IMR-90 (cell line): ENCODE results near the gene AKAP8L. TPM values are rescaled to one million over a fixed set of nuclear protein-coding genes. Genes with fewer than 3 reads are reported as not detected.

ENCODE experiments used
- ATAC-seq: fragments of 200-7000 bp; cut with Tn5 transposase; 2 replicates; pipeline ENCODE4 v1.9.1; 2020; ENCODE audit warnings: low read depth, mild to moderate bottlenecking, moderate library complexity
- BruUV-seq: library from RNA; stranded (reverse); fragments of 400-500 nt; replicated peaks from 2 replicates; lab custom pipeline; 2021; lab: Mats Ljungman, UMichigan
- CTCF ChIA-PET: fragments of 300-600 bp; formaldehyde crosslinking; extraction: SDS; loops from one replicate; lab custom pipeline; 2021; ENCODE audit warnings: antibody characterized with exemption; lab: Yijun Ruan, JAX
- POLR2A ChIA-PET: fragments of 300-600 bp; sonication (Branson Sonifier 250); formaldehyde crosslinking; loops from one replicate; lab custom pipeline; 2022; ENCODE audit warnings: antibody characterized with exemption; ENCODE audit not compliant: unreplicated experiment; lab: Charles Lee
- DNase-seq: peaks from one replicate; pipeline ENCODE4 v3.0.0; 2013
- H2AFZ ChIP-seq: replicated peaks from 2 replicates; pipeline ENCODE3; 2013; ENCODE audit warnings: low read length, mild to moderate bottlenecking; ENCODE audit not compliant: poor library complexity
- H2AK5ac ChIP-seq: 2 replicates; pipeline ENCODE4 v1.6.1; 2013; ENCODE audit warnings: low read depth, low read length, inconsistent platforms
- H2AK9ac ChIP-seq: replicated peaks from 2 replicates; pipeline ENCODE3; 2013; ENCODE audit warnings: mild to moderate bottlenecking, low read depth, low read length, moderate library complexity; ENCODE audit not compliant: poor library complexity
- H2BK120ac ChIP-seq: 2 replicates; pipeline ENCODE4 v1.6.1; 2013; ENCODE audit warnings: low read depth, low read length, inconsistent platforms
- H2BK15ac ChIP-seq: 3 replicates; pipeline ENCODE4 v1.6.1; 2013; ENCODE audit warnings: low read depth, low read length, inconsistent platforms
- H2BK20ac ChIP-seq: 2 replicates; pipeline ENCODE4 v1.6.1; 2013; ENCODE audit warnings: low read depth, mild to moderate bottlenecking, inconsistent platforms, low read length, moderate library complexity
- H2BK5ac ChIP-seq: 2 replicates; pipeline ENCODE4 v1.6.1; 2013; ENCODE audit warnings: mild to moderate bottlenecking, low read depth, low read length, inconsistent platforms; ENCODE audit not compliant: poor library complexity, severe bottlenecking
- H3K14ac ChIP-seq: replicated peaks from 2 replicates; pipeline ENCODE4 v1.6.1; 2013; ENCODE audit warnings: low read depth, low read length, inconsistent platforms
- H3K18ac ChIP-seq: 2 replicates; pipeline ENCODE4 v1.6.1; 2013; ENCODE audit warnings: low read depth, low read length, control low read depth
- H3K23ac ChIP-seq: 2 replicates; pipeline ENCODE4 v1.6.1; 2013; ENCODE audit warnings: low read depth, low read length, inconsistent platforms
- H3K27ac ChIP-seq: 2 replicates; pipeline ENCODE4 v1.5.1; 2013; ENCODE audit warnings: mild to moderate bottlenecking, control low read depth, low read length; ENCODE audit not compliant: insufficient read depth
- H3K27me3 ChIP-seq: 2 replicates; pipeline ENCODE4 v1.6.1; 2013; ENCODE audit warnings: low read length; ENCODE audit not compliant: control insufficient read depth, insufficient read depth
- H3K36me3 ChIP-seq: 2 replicates; pipeline ENCODE4 v1.6.1; 2013; ENCODE audit warnings: low read length, mixed read lengths; ENCODE audit not compliant: control insufficient read depth, insufficient read depth
- H3K4ac ChIP-seq: 2 replicates; pipeline ENCODE4 v1.6.1; 2013; ENCODE audit warnings: low read depth, low read length, inconsistent platforms
- H3K4me1 ChIP-seq: 2 replicates; pipeline ENCODE4 v1.6.1; 2013; ENCODE audit warnings: low read length, mixed read lengths; ENCODE audit not compliant: control insufficient read depth, insufficient read depth
- H3K4me2 ChIP-seq: 2 replicates; pipeline ENCODE4 v1.6.1; 2013; ENCODE audit warnings: low read depth, mild to moderate bottlenecking, control low read depth, low read length, moderate library complexity
- H3K4me3 ChIP-seq: 2 replicates; pipeline ENCODE4 v1.5.1; 2013; ENCODE audit warnings: low read depth, mild to moderate bottlenecking, control low read depth, low read length, moderate library complexity; ENCODE audit not compliant: insufficient read depth
- H3K56ac ChIP-seq: 2 replicates; pipeline ENCODE4 v1.6.1; 2013; ENCODE audit warnings: low read length, inconsistent platforms; ENCODE audit not compliant: insufficient read depth; ENCODE audit errors: extremely low read depth
- H3K79me1 ChIP-seq, 2 experiments: 2 replicates each; pipeline ENCODE4 v1.6.1; 2013; ENCODE audit warnings: low read length in 2 of 2, inconsistent platforms in 1 of 2, low read depth in 1 of 2
- H3K9ac ChIP-seq: 2 replicates; pipeline ENCODE4 v1.6.1; 2013; ENCODE audit warnings: low read depth, low read length, control low read depth
- H3K9me1 ChIP-seq: 2 replicates; pipeline ENCODE4 v1.6.1; 2013; ENCODE audit warnings: low read length, inconsistent platforms; ENCODE audit not compliant: insufficient read depth
- H3K9me3 ChIP-seq: 2 replicates; pipeline ENCODE4 v1.6.1; 2013; ENCODE audit warnings: low read length; ENCODE audit not compliant: control insufficient read depth, insufficient read depth
- H4K20me1 ChIP-seq: 2 replicates; pipeline ENCODE4 v1.6.1; 2013; ENCODE audit warnings: low read length, inconsistent platforms; ENCODE audit not compliant: insufficient read depth
- H4K5ac ChIP-seq: 2 replicates; pipeline ENCODE4 v1.6.1; 2013; ENCODE audit warnings: mild to moderate bottlenecking, low read depth, low read length, control low read depth
- H4K8ac ChIP-seq, 2 experiments: 2 replicates each; pipeline ENCODE4 v1.6.1; 2013; ENCODE audit warnings: low read depth in 2 of 2, low read length in 2 of 2, control low read depth in 1 of 2, inconsistent platforms in 1 of 2
- H4K91ac ChIP-seq: 2 replicates; pipeline ENCODE4 v1.6.1; 2013; ENCODE audit warnings: low read depth, low read length, inconsistent platforms; ENCODE audit not compliant: insufficient read depth
- CEBPB ChIP-seq: IDR thresholded peaks from 2 replicates; pipeline ENCODE4 v1.6.1; 2012; ENCODE audit warnings: low read depth, low read length, improper control_type of control experiment
- FOS ChIP-seq: fragments of 150-350 bp; IDR thresholded peaks from 2 replicates; pipeline ENCODE4 v1.6.1; 2016; ENCODE audit warnings: low read depth, low read length
- MAFK ChIP-seq: IDR thresholded peaks from 2 replicates; pipeline ENCODE4 v1.6.1; 2012; ENCODE audit warnings: low read depth, low read length, improper control_type of control experiment
- MAZ ChIP-seq: IDR thresholded peaks from 2 replicates; pipeline ENCODE4 v1.6.1; 2012; ENCODE audit warnings: low read depth, mild to moderate bottlenecking, low read length, improper control_type of control experiment, moderate library complexity, borderline replicate concordance
- MXI1 ChIP-seq: IDR thresholded peaks from 2 replicates; pipeline ENCODE4 v1.6.1; 2012; ENCODE audit warnings: low read depth, mild to moderate bottlenecking, low read length, moderate library complexity, borderline replicate concordance
- NFE2L2 ChIP-seq: fragments of 150-350 bp; IDR thresholded peaks from 2 replicates; pipeline ENCODE4 v1.6.1; 2016; ENCODE audit warnings: low read depth, mild to moderate bottlenecking, low read length
- RAD21 ChIP-seq: IDR thresholded peaks from 2 replicates; pipeline ENCODE4 v1.6.1; 2012; ENCODE audit warnings: low read length, improper control_type of control experiment
- RCOR1 ChIP-seq: IDR thresholded peaks from 2 replicates; pipeline ENCODE4 v1.6.1; 2012; ENCODE audit warnings: mild to moderate bottlenecking, low read length, improper control_type of control experiment; ENCODE audit not compliant: insufficient replicate concordance
- RFX5 ChIP-seq: IDR thresholded peaks from 2 replicates; pipeline ENCODE4 v1.8.0; 2012; ENCODE audit warnings: low read depth, mild to moderate bottlenecking, low read length, moderate library complexity
- SMC3 ChIP-seq: fragments of 150-350 bp; IDR thresholded peaks from 2 replicates; pipeline ENCODE4 v1.6.1; 2016; ENCODE audit warnings: low read depth, mild to moderate bottlenecking, antibody characterized with exemption, low read length, moderate library complexity
- USF2 ChIP-seq: fragments of 150-350 bp; IDR thresholded peaks from 2 replicates; pipeline ENCODE4 v1.6.1; 2017; ENCODE audit warnings: mild to moderate bottlenecking, antibody characterized with exemption, low read length, low read depth
- WGBS, 2 experiments: methylation state at CpG; one replicate each; pipeline versions ENCODE4 v1.1.5 to v1.1.7; 2013; ENCODE audit warnings: missing lambda C conversion rate in 2 of 2; ENCODE audit not compliant: insufficient read length in 1 of 2; ENCODE audit errors: extremely low coverage in 2 of 2; 5-methylcytosine and 5-hydroxymethylcytosine counted together
- dilution Hi-C: fragments of 300-500 bp; cut with HindIII; formaldehyde crosslinking; loops from one replicate; pipeline ENCODE4 v1.14.3; 2018; ENCODE audit warnings: low sequenced_read_pairs; ENCODE audit not compliant: unreplicated experiment
- in situ Hi-C: fragments of 300-500 bp; cut with MboI; formaldehyde crosslinking; loops from 3 replicates; pipeline ENCODE4 v1.14.3; 2019; ENCODE audit warnings: low sequenced_read_pairs, inconsistent platforms, mixed read lengths
- intact Hi-C: fragments of 100-400 bp; cut with micrococcal nuclease; formaldehyde crosslinking; loops from 2 replicates; pipeline ENCODE4 v1.10.0; 2022
- polyA plus RNA-seq, 3 experiments: library from polyadenylated mRNA; depleted of rRNA; stranded (reverse); fragments of >200 nt; gene quantifications; 2 replicates each; pipeline ENCODE4 v1.2.3, GENCODE V29; 2012; ENCODE audit warnings: low replicate concordance in 1 of 3
- total RNA-seq: library from RNA; depleted of rRNA; stranded (reverse); fragments of >200 nt; gene quantifications from 2 replicates; pipeline ENCODE4 v1.2.3, GENCODE V29; 2012
- TF ChIP-seq, protein P1 (sequence below): conservative IDR thresholded peaks from 2 replicates; pipeline ENCODE4 v1.5.1; 2012; ENCODE audit warnings: mild to moderate bottlenecking, low read depth, low read length, improper control_type of control experiment

Gene AKAP8L
- total and polyA plus RNA-seq, 2 of the 4 experiments (the other 2 are of a cell fraction) = 43.1 to 44.6 TPM

DNA sequence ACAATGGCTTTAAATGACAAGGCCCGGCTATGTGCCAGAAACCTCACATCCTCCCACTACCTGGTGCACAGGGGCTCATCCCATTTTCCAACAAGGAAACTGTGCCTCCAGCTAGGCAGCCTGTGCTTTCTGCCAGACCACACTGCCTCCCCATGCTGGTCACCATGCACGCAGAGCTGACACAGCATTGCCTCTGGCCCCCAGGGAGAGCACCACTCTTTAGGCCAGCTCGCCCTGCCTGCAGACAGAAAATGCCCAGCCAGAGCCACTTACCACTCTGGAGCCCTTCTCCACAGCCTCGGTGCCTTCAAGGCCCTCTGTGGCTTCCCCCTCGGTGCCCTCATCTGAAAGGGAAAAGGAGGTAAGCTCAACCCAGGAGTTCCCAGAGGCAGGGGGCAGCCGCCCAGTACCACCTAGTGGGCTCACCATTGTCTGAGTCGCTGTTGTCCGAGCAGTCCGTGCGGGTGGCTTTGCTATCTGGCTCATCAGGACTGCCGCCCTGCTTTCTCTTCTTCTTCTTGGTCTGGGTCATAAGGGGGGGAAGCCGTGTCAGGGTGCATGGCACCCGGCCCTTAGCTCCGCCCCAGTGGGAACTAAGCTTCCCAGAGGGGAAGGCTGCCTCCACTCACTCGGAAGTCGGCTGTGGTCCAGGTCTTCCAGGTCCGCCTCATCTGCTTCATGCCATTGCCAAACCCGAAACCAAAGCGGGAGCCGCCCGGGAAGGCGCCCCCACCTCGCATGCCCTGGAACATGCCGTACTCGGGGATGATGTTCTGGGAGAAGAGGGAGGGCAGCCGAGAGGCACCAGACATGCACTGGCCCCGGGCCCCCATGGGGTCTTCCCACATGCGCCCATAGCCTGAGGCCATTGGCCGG lies 18.0 kb downstream of the AKAP8L start (continued):
- TF ChIP-seq MXI1 (no peak), FOS (no peak)

GRCh38 chr19:15399635-15400034 lies 19.2 kb downstream of the AKAP8L start:
- Histone ChIP-seq H3K18ac (no peak overlapping the region), H3K9me1 (peaks cover 4% of the 10 kb centered on the region; the same call in 1 of the 2 replicates), H2BK15ac (no peak overlapping the region), H3K4me3 (no peak overlapping the region), H3K4me1 (peaks cover 2% of the 10 kb centered on the region; the same call in 1 of the 2 replicates), H3K4me2 (no peak overlapping the region), H2AK5ac (no peak overlapping the region), H4K91ac (no peak overlapping the region), H3K36me3 (peaks cover 79% of the 10 kb centered on the region), H4K5ac (no peak overlapping the region), H2BK20ac (no peak overlapping the region), H3K56ac (no peak overlapping the region), H2AK9ac (no peak overlapping the region), H2BK5ac (no peak overlapping the region), H3K9ac (no peak overlapping the region), H3K27ac (no peak overlapping the region), H3K79me1 (peaks cover 4 to 74% of the 10 kb centered on the region in 2 experiments; a peak in 3 of 4 replicates), H3K27me3 (no peaks in the 10 kb centered on the region), H4K20me1 (peaks cover 81% of the 10 kb centered on the region), H3K4ac (no peak overlapping the region), H4K8ac (no peak overlapping the region), H3K9me3 (no peaks in the 10 kb centered on the region), H2BK120ac (no peak overlapping the region), H3K14ac (no peak overlapping the region), H2AFZ (no peak overlapping the region), H3K23ac (no peak overlapping the region)
- intact Hi-C loops = no loop called here
- dilution Hi-C loops = no loop called here
- ChIA-PET CTCF (no interaction called here), POLR2A (no interaction called here)
- ATAC-seq = no peak
- BruUV-seq = no TSS peak
- WGBS, 2 experiments = 100% methylated on average over 3 of the region's 14 CpGs; no CpG with 5 or more reads in 1 of the 2 experiments
- no peak for DNase-seq
- in situ Hi-C loops = loop anchor here (25.0 kb wide), 1 partner anchor 788 kb away; the partner anchor contains the start of genes AP1M1 and FAM32A
- TF ChIP-seq MAFK (no peak), RAD21 (no peak), NFE2L2 (no peak), CEBPB (no peak), RCOR1 (no peak), SMC3 (no peak), FOS (no peak), MXI1 (no peak), MAZ (no peak), USF2 (no peak), RFX5 (no peak)
- TF ChIP-seq, protein P1, sequence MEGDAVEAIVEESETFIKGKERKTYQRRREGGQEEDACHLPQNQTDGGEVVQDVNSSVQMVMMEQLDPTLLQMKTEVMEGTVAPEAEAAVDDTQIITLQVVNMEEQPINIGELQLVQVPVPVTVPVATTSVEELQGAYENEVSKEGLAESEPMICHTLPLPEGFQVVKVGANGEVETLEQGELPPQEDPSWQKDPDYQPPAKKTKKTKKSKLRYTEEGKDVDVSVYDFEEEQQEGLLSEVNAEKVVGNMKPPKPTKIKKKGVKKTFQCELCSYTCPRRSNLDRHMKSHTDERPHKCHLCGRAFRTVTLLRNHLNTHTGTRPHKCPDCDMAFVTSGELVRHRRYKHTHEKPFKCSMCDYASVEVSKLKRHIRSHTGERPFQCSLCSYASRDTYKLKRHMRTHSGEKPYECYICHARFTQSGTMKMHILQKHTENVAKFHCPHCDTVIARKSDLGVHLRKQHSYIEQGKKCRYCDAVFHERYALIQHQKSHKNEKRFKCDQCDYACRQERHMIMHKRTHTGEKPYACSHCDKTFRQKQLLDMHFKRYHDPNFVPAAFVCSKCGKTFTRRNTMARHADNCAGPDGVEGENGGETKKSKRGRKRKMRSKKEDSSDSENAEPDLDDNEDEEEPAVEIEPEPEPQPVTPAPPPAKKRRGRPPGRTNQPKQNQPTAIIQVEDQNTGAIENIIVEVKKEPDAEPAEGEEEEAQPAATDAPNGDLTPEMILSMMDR = no peak
